Measurements from ENCODE around the gene GTPBP1.

Gene GTPBP1

DNA sequence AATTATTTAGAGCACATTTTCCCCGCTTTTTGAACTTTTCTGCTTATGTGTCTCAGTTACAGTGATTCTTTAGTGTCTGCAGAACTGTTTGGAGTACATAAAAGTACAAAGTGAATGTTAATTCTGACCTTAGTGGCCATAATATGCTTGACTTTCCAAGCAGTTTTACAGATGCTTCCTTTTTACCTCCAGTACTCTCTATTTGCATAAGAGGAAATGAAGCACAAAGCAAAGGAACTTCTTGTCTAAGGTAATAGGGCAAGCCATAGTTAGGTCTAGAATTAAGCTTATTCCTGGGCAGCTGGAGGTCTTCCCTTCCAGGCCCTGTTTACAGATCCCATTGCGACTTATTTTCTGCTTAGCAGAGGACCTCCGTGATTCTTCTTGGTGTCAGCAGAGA is 3.6 kb downstream of the GTPBP1 start:
- H3K4me3 ChIP-seq (ENCODE audit: low read depth, low read length): peak overlapping the region; percentile 7

DNA sequence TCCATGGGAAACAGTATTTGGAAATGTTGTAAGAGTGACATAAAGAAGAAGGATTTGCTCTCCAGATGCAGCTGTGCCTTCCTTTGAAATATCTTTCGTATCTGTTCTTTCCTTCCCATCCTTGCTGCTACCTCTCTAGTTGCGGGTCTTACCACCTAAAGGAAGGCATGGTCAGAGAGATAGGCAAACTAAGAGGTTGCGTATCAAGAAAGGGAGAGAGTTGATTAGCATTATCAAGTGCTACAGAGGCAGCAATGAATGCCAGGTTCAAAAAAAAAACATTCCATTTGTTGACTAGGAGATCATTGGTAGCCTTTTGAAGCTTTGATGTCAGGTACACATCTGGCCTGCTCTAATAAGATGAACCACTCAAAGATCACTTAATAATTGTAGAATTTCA is 4.6 kb downstream of the GTPBP1 start:
- no peak overlapping the region for H3K4me3 ChIP-seq (ENCODE audit: low read depth, low read length)
- TF ChIP-seq, protein P1, sequence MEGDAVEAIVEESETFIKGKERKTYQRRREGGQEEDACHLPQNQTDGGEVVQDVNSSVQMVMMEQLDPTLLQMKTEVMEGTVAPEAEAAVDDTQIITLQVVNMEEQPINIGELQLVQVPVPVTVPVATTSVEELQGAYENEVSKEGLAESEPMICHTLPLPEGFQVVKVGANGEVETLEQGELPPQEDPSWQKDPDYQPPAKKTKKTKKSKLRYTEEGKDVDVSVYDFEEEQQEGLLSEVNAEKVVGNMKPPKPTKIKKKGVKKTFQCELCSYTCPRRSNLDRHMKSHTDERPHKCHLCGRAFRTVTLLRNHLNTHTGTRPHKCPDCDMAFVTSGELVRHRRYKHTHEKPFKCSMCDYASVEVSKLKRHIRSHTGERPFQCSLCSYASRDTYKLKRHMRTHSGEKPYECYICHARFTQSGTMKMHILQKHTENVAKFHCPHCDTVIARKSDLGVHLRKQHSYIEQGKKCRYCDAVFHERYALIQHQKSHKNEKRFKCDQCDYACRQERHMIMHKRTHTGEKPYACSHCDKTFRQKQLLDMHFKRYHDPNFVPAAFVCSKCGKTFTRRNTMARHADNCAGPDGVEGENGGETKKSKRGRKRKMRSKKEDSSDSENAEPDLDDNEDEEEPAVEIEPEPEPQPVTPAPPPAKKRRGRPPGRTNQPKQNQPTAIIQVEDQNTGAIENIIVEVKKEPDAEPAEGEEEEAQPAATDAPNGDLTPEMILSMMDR (IDR thresholded peaks at IDR 0.05; ENCODE audit: borderline replicate concordance, insufficient read depth, low read depth, low read length): no peak

More for the DNA sequence above, 3.6 kb downstream of the GTPBP1 start:
- TF ChIP-seq, protein P1 (IDR thresholded peaks at IDR 0.05; ENCODE audit: borderline replicate concordance, insufficient read depth, low read depth, low read length): no peak

DNA sequence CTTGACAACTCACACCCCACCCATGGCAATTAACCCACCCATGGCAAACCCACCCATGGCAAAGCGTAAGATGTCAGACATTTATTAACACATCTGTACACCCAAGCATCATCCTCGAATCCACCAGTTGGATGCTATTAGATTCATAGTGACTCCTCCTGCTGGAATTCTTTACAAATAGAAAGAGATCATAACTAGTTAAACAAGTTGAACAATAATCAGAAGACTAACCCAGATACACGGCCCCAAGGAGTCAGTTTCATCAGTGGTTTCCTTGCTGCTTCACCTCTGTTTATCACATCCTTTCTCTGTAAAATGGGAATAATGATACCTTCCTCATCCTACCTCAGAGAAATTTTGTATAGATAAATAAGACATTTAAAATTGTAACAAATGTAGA is 5.1 kb downstream of the GTPBP1 start:
- no peak overlapping the region for H3K4me3 ChIP-seq (ENCODE audit: low read depth, low read length)
- TF ChIP-seq, protein P1 (IDR thresholded peaks at IDR 0.05; ENCODE audit: borderline replicate concordance, insufficient read depth, low read depth, low read length): no peak

DNA sequence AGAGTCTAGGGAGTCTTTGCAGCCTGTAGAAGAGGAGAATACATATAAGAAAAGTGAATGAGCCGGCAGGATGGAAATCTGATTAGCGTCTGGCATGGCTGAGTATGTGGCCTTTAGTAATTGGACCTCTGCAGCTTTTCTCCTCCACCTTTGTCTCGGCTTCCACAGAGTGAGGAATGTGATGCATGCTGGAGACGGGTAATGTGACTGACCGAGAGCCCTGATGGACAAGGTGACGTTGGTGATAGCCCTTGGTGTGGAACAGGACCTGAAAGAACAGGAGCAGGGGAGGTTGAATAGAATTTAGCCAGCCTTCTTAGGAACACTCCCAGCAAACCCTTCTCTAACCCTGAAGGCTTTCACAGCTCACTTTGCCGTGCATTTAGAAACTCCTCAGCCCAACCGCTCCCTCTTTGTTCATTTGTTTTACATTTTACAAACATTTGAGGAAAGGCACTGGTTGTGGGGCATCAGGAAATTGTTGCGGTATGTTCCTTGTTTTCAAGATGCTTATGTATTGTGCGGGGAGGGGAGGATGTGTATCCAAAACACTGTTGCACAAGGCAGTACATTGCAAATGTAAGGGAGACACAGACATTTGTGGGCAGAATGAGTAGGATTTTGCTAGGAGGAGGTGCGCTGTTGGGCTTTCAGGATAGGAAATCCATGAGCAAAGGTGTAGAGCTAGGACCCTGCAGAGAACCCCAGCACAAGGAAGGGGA is 6.9 kb downstream of the GTPBP1 start:
- TF ChIP-seq, protein P1 (IDR thresholded peaks at IDR 0.05; ENCODE audit: borderline replicate concordance, insufficient read depth, low read depth, low read length): no peak

DNA sequence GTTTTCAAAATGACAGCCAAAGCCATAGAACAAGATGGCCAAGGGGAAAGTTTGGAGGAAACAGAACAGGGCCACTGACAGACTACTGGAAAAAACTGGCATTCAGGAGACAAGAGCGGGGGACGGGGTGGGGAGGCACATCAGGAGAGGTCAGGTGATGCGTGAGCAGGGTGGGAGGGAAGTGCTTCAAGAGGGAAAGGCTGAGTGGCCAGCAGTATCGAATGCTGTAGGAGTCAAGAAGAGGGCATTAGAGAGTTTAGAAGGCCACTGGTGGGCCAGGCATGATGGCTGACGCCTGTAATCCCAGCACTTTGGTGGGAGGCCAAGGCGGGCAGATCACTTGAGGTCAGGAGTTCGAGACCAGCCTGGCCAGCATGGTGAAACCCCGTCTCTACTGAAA is 8.2 kb downstream of the GTPBP1 start:
- no peak overlapping the region for H3K4me3 ChIP-seq (ENCODE audit: low read depth, low read length)
- TF ChIP-seq, protein P1 (IDR thresholded peaks at IDR 0.05; ENCODE audit: borderline replicate concordance, insufficient read depth, low read depth, low read length): no peak

More for the DNA sequence above, 6.9 kb downstream of the GTPBP1 start:
- no peak overlapping the region for H3K4me3 ChIP-seq (ENCODE audit: low read depth, low read length)

DNA sequence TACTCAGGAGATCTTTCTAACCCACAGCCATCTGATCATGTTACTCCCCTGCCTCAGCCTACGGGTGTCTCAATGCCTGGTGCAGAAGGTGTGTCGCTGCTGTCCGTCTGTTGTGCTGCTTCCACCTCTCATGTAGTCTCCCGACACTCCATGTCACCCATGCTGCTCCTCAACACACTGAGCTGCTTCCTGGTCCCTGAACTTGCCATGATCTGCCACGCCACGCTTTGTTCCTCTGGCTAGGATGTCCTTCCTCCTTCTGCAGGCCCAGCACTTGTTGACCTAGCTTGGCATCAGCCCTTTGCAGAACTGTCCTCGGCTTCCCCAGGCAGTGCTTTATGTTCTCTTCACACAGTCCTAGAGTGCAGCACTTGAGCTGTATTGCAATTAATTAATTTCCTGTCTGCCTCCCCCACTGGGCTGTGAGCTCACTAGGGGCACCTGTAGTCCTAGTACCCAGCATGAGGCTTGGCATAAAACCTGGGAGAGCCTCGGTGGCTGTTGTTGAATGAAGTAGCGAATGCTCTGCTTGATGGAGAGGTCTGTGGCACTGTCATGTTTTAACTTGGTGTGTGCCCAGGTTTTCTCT is 9.5 kb downstream of the GTPBP1 start:
- TF ChIP-seq, protein P1 (IDR thresholded peaks at IDR 0.05; ENCODE audit: borderline replicate concordance, insufficient read depth, low read depth, low read length): no peak
- H3K4me3 ChIP-seq (ENCODE audit: low read depth, low read length): no peak overlapping the region

DNA sequence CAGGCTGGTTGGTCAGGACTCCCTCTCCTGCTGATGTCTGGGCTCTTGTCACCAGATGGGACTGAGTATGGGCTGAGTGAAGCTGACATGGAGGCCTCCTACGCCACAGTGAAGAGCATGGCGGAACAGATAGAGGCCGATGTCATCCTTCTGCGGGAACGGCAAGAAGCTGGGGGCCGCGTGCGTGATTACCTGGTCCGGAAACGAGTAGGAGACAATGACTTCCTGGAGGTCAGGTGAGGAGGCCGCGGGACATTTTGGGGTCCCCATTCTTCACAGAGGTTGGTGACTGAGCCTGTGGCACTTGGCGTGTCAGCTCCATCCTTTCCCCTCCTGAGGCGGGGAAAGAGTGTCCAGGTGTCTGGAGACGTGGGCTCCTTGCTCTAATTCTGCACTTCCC is 10.1 kb downstream of the GTPBP1 start:
- no peak overlapping the region for H3K4me3 ChIP-seq (ENCODE audit: low read depth, low read length)
- TF ChIP-seq, protein P1 (IDR thresholded peaks at IDR 0.05; ENCODE audit: borderline replicate concordance, insufficient read depth, low read depth, low read length): no peak
